Measurements from ENCODE around the gene EIF1AX.
A peak's percentile ranks its signal among the peaks of the same experiment; 100 is the strongest.
"Not testable (repeated sequence)": the region's sequence is repeated elsewhere in the genome, so short reads cannot be mapped to it uniquely, and the experiment has no call there.

The EIF1AX gene

DNA sequence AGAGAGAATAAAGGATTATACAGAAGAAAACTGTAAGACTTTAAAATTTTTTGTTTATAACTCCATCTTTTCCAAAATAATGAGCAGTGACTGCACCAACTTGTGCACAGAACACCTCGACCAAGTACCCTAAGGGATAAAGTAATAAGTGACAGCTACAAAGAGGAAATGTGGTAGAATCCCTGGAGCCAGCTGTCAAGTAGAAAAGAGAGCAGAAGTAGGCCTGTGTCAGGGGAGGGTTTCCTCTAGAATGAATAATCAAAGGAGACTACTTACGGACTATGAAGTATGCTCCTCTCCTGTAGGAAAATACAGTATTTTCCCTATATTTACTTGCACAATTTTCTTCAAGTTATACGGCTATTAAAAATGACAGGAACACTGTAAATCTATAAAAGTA, 1.2 kb downstream of the EIF1AX start:
- no peak for DNase-seq (ENCODE audit: low spot score in 2 of 2)

DNA sequence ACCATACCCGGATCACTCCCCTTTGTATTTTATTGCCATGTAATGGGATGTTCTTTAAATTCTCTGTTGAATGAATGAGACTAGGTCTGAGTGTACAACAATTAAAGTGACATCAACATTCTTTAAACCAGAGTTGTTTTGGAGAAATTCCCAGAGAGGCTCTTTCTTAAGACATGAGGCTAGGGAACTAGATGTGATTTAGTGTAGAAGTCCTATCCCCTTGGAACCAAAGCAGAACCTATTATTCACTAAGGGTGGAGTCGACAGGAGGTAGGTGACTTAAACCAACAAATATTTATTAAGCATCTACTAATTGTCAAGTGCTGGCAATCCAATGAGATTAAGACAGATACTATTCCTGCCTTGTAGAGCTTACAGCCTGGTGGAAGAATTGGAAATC, 1.7 kb downstream of the EIF1AX start:
- Mint-ChIP-seq H3K36me3 (peaks cover 59% of the 10 kb centered on the region), H3K4me3 (peak overlapping the region; percentile 77), H3K4me1 (peaks cover 30% of the 10 kb centered on the region), H3K27ac (peak overlapping the region; percentile 32), H3K9me3 (no peaks in the 10 kb centered on the region)
- DNase-seq (ENCODE audit: low spot score in 2 of 2) (no peak), ATAC-seq (no peak)

More for the DNA sequence above, 1.2 kb downstream of the EIF1AX start:
- Mint-ChIP-seq H3K36me3 (peaks cover 57% of the 10 kb centered on the region), H3K9me3 (no peaks in the 10 kb centered on the region), H3K27ac (no peak overlapping the region), H3K4me3 (peak overlapping the region; percentile 77), H3K4me1 (peaks cover 32% of the 10 kb centered on the region)
- no peak for ATAC-seq

DNA sequence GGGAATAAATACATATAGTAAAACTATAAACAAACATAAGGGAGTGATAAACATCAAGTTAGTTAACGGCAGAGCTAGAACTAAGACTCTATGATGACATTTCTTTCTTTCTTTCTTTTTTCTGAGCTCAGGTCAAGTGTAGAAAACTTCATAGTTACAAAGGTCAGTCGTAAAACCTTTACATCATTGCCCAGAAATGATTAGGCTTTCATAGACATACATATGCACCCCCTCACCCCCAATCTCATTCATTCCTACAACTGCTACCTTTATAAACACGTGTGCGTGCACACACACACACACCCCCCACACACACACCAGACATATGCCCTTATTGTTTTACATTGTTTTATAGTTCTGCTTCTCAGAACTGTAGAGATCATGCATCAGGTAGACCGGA, 5.7 kb downstream of the EIF1AX start:
- Mint-ChIP-seq H3K36me3 (peaks cover 95% of the 10 kb centered on the region), H3K4me1 (peaks cover 24% of the 10 kb centered on the region), H3K4me3 (no peak overlapping the region), H3K9me3 (no peaks in the 10 kb centered on the region), H3K27ac (peak overlapping the region; percentile 63)
- ATAC-seq (no peak), DNase-seq (ENCODE audit: low spot score in 2 of 2) (no peak)

DNA sequence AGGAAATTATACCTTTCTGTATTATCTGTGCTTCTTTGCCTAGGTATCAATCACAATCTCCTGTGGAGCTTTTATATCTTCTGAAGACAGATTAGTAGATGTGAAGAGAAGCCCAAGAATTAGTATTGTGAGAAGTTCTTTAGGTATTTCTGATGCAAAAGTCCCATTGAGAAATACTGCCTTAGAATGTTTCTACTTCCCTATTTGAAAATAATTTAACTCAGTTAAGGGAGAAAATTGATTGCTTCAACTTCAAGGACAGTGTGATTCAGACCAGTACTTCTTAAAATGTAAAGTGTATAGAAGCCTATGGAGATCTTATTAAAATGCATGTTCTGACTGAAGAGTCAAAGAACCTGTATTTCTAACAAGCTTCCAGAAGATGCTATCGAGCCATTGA, 9.0 kb downstream of the EIF1AX start:
- no peaks in the 10 kb centered on the region for H3K9me3 Mint-ChIP-seq
- peaks cover 96% of the 10 kb centered on the region for H3K36me3 Mint-ChIP-seq
- H3K4me1 Mint-ChIP-seq: peaks cover 11% of the 10 kb centered on the region
- no peak overlapping the region for H3K4me3 Mint-ChIP-seq
- ATAC-seq (no peak), DNase-seq (ENCODE audit: low spot score in 2 of 2) (no peak)
- no peak overlapping the region for H3K27ac Mint-ChIP-seq

DNA sequence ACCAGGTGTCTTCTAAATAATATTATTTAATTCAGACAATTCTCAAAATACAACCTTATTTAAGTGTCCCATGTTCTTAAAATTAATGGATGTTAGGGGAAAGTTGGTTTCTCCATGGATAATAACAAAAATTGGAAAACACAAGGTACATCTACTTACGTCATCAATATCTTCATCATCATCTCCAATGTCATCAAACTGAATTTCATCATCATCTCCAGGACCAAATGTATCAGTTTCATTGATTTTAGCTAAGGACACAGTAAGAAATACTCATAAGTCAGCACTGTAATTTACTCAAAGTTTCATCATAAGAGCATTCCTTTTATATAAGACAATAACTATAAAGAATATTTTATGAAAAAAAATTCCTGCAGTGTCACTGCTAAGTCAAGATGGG, 11.3 kb downstream of the EIF1AX start:
- ATAC-seq (no peak), DNase-seq (ENCODE audit: low spot score in 2 of 2) (no peak)
- no peaks in the 10 kb centered on the region for H3K4me1 Mint-ChIP-seq
- H3K36me3 Mint-ChIP-seq: peaks cover 77% of the 10 kb centered on the region
- H3K9me3 Mint-ChIP-seq: no peaks in the 10 kb centered on the region
- H3K27ac Mint-ChIP-seq: no peak overlapping the region
- no peak overlapping the region for H3K4me3 Mint-ChIP-seq

DNA sequence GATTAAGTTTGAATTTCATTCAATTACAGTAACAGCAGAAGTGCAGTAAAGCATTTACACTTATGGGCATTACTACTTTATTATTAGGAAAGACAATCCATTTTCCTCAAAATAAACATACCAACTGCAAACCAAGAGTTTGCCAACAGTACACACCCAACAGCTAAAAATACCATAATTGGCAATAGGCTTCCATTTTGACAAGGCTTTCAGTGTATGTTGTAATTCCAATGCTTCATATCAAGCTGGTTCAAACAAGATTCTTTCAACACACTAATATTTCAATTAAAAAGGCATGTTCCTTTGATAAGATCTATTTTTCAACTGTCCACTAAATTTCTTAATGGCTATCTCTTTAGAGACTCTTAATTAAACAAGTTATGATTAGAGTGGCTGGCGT, 12.1 kb downstream of the EIF1AX start:
- peaks cover 77% of the 10 kb centered on the region for H3K36me3 Mint-ChIP-seq
- DNase-seq (ENCODE audit: low spot score in 2 of 2) (no peak), ATAC-seq (no peak)
- H3K4me3 Mint-ChIP-seq: no peak overlapping the region
- H3K9me3 Mint-ChIP-seq: no peaks in the 10 kb centered on the region
- no peak overlapping the region for H3K27ac Mint-ChIP-seq
- no peaks in the 10 kb centered on the region for H3K4me1 Mint-ChIP-seq

DNA sequence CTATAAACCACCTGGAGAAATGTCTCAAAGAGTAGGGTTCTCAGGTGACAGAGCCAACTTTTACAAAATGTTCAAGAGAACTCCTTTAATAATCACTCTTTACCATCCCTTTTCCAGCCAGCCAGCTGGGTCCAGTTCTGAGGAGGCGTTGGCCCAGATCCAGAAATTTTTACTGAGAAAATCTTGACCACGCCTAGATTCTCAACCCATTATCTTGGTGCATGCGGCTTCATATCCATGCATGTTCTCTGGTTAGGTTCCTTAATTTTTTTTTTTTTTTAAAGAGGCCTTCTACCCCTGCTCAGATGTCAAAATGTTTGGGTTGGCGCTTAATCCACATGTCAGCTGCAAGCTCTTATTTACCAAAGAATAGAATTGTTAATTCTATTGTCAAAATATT, 13.0 kb downstream of the EIF1AX start:
- H3K4me1 Mint-ChIP-seq: no peaks in the 10 kb centered on the region
- DNase-seq (ENCODE audit: low spot score in 2 of 2) (no peak), ATAC-seq (no peak)
- H3K9me3 Mint-ChIP-seq: no peaks in the 10 kb centered on the region
- no peak overlapping the region for H3K4me3 Mint-ChIP-seq
- no peak overlapping the region for H3K27ac Mint-ChIP-seq
- peaks cover 74% of the 10 kb centered on the region for H3K36me3 Mint-ChIP-seq

DNA sequence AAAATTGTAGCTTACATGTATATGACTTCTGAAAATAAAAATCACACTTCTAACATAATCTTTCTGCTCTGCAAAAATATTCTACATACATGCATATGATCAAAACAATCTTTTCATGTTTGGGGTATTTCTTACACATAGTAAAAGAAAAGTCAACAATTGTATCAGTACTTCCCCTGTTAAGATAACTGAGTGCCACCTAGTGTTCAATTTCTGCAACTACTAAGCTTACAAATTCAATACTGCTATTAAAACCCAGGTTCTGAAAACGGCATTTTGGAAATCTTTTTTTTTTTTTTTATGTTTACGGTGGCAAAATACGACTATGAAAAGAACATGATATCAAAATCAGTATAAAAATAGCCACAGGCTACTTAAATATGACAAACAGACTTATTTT, 14.2 kb downstream of the EIF1AX start:
- not testable (repeated sequence) for H3K4me3 Mint-ChIP-seq; DNase-seq (ENCODE audit: low spot score in 2 of 2); ATAC-seq

DNA sequence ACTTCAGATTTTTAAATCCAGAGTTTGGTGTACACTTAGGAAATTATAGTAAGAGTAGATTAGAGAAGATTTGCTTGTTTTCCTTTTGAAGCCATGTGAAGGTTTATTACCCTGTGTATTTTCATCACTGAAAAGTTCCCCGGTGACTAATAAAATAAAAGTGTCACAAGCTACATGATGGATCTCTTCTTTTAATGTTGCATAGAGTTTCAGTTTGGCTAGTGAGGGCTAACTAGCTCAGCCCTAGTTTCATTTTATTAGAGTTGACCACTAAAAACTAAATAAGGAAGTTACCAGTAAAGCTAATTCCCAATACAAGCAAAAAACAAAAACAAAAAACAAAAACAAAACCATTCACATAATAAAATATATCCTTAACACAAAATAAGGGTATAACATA, 14.8 kb downstream of the EIF1AX start:
- not testable (repeated sequence) for H3K4me1 Mint-ChIP-seq; H3K27ac Mint-ChIP-seq; H3K4me3 Mint-ChIP-seq; DNase-seq (ENCODE audit: low spot score in 2 of 2); ATAC-seq; H3K9me3 Mint-ChIP-seq
- H3K36me3 Mint-ChIP-seq: peaks cover 58% of the 10 kb centered on the region

More for the DNA sequence above, 14.2 kb downstream of the EIF1AX start:
- peaks cover 64% of the 10 kb centered on the region for H3K36me3 Mint-ChIP-seq
- H3K9me3 Mint-ChIP-seq, H3K4me1 Mint-ChIP-seq, H3K27ac Mint-ChIP-seq: not testable (repeated sequence)

DNA sequence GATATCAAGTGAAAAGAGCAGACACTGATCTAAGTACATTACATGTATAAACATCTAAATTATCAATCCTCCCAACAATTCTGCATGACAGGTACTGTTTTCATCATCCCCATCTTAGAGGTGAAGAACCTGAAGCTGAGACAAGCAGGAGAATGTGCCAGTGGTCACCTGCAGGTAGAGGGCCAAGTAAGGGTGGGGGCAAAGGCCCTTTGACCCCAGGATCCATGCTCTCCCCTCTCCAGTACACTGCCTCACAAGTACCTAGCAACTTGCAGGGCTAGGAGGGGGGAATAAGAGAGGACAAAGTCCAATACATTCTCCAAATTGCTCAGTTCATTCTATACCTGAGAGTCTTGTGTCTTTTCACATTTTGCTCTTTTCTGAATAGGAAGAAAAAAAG, 16.7 kb downstream of the EIF1AX start:
- no peaks in the 10 kb centered on the region for H3K4me1 Mint-ChIP-seq
- no peaks in the 10 kb centered on the region for H3K9me3 Mint-ChIP-seq
- H3K4me3 Mint-ChIP-seq: no peak overlapping the region
- peaks cover 40% of the 10 kb centered on the region for H3K36me3 Mint-ChIP-seq
- ATAC-seq (no peak), DNase-seq (ENCODE audit: low spot score in 2 of 2) (no peak)
- H3K27ac Mint-ChIP-seq: no peak overlapping the region

DNA sequence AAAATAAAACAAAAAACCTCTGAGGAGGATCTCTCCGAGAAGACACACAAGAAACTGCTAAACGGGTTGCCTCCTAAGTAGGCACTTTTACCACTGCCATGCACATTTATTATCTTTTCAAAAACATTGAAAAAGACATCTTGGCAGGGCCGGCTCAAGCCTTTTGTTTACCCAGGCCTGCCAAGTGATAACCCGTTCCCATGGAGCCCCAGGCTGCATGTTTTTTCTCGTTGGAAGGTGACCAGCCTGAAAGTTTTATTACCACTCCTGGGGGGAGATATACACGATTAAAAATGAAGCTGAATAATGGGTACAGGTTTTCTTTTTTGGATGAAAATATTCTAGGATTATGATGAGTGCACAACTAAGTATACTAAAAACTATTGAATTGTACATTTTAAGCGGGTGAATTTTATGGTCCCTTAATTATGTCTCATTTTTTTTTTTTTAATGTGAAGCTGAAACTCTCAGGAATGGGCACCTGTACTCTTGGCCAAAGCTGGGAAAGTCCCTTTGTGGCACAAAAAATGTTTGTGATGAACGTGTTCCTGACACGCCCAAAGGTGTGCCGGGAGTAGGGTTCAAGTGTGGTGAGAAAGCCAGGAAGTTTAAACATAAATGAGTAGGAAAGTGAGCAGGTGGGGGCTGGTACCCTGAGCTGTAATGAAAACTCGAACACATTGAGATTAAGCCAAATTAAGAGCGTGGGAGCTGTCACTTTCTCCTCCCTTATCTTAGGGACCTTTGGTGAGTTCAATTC, 23.4 kb downstream of the EIF1AX start:
- ATAC-seq (no peak), DNase-seq (ENCODE audit: low spot score in 2 of 2) (no peak)
- no peak overlapping the region for H3K27ac Mint-ChIP-seq
- H3K4me3 Mint-ChIP-seq: no peak overlapping the region
- no peaks in the 10 kb centered on the region for H3K9me3 Mint-ChIP-seq
- no peaks in the 10 kb centered on the region for H3K36me3 Mint-ChIP-seq
- no peaks in the 10 kb centered on the region for H3K4me1 Mint-ChIP-seq

DNA sequence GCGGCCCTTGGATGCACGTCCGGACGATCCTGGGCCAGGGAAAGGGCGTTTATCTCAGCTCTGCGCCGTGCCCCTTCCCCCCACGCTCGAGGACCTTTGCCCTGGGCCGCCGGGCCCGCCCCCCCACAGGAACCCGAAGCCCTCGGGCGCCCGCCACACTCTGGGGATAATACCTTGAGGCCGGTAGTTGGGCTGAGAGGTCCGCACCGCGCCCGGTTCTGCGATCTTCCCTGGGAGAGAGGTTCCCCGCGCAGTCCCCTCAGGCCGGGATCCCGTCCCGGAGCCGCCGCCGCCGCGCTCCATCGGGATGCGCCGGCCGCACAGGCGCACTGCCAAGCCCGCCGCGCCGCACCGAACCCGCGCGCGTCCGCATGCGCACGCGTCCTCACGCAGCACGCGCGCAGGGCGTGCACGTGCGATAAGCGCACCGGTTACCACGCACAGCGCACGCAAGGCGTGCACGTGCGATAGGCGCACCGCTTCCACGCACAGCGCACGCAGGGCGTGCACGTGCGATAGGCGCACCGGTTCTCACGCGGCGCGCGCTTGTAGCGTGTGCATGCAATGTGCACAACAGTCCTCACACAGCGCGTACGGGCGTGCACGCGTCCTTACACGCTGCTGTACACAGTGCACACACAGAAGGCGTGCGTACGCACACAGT, 24.9 kb downstream of the EIF1AX start, which contains the start of gene MAP7D2:
TSS of gene MAP7D2 (minus strand) at position 331 of the 664 bp plus-strand sequence. CDS start at position 303, 28 bp downstream.
- ATAC-seq (no peak), DNase-seq (ENCODE audit: low spot score in 2 of 2) (no peak)
- H3K27ac Mint-ChIP-seq: no peak within 1 kb of the TSS
- no peaks in the 10 kb centered on the region for H3K4me1 Mint-ChIP-seq
- H3K9me3 Mint-ChIP-seq: no peaks in the 10 kb centered on the region
- no peaks in the 10 kb centered on the region for H3K36me3 Mint-ChIP-seq
- peak within 1 kb of the TSS; percentile 18 for H3K4me3 Mint-ChIP-seq

DNA sequence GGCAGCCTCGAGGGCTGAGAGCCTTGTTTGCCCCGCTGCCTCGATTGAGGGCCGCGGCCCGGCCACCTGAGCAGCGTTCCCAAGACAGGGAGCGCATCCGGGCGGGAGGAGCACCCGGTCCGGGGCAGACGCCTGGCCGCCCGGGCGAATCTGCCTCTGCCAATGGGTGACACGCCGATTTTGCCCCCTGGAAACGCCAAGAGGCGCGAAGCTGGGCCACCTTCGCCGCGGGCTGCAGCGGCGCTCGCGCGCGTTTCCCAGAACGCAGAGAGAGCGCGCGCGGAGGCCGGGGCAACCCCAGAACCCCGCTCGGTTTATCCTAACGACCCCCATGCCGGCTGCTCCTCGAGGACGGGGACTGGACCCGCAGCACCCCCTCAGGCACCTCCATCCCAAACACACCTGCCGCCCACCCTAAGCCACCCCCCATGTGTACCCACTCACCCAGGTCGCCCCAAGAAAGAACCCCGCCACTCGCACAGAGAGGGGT, 25.5 kb downstream of the EIF1AX start:
- H3K4me3 Mint-ChIP-seq: peak overlapping the region; percentile 18
- no peaks in the 10 kb centered on the region for H3K4me1 Mint-ChIP-seq

DNA sequence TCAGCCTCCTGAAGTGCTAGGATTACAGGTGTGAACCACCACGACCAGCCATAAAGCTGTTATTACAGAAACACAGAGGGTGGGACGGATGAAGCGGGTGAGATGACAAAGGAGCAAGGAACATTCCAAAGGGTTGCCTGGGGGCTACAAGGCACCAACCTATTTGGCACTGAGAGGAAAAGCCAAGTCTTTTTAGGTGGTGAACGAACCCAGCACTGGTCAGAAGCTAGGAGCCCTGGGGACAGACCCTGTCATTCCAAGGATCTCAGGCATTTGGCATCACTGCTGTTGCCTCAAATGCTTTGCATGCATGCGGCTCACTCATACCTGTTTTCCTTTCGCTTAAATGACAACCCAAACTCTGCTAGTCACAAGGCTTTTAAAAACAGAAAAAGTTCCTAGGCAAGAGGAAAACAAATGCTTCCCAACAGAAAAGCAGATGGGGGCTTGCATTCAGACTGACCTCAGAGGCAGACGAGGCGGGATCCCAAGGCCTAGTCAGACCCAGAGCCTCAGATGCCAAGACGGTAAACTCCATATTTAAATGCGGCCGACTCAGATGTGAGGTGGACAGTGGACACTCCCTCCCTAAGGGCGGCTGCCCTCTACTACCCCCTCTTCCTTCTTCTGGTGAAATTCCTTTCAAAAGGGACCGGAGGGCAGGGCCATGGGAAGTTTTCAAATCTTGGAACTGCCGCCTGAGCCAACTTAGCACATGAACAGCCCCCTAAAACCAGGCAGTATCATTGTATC, 29.4 kb downstream of the EIF1AX start:
- no peak overlapping the region for H3K27ac Mint-ChIP-seq
- H3K4me3 Mint-ChIP-seq: no peak overlapping the region
- DNase-seq (ENCODE audit: low spot score in 2 of 2): no peak
- H3K9me3 Mint-ChIP-seq: no peaks in the 10 kb centered on the region
- ATAC-seq: no peak
- H3K4me1 Mint-ChIP-seq: no peaks in the 10 kb centered on the region
- H3K36me3 Mint-ChIP-seq: no peaks in the 10 kb centered on the region

More for the DNA sequence above, 25.5 kb downstream of the EIF1AX start:
- no peaks in the 10 kb centered on the region for H3K9me3 Mint-ChIP-seq
- DNase-seq (ENCODE audit: low spot score in 2 of 2): no peak
- no peak for ATAC-seq
- no peak overlapping the region for H3K27ac Mint-ChIP-seq
- H3K36me3 Mint-ChIP-seq: no peaks in the 10 kb centered on the region

DNA sequence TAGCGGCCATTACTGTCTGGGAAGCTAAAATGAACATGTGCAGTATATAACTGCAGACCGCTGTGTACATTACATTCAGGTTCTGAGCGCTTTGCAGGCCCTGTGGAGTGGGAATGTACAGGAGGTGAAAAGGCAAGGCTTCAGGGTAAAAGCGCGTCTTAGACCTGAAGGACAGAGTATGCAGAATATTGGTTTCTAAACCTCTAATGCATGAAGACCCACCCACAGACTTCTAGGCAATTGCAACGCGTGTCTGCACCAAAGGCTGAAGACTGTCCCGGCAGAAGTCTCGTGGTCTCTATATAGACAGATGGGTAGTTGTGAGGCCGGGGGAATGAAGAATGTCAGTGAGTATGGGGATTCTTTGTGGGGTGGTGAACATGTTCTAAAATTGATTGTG, 30.4 kb downstream of the EIF1AX start:
- Mint-ChIP-seq H3K36me3 (no peaks in the 10 kb centered on the region), H3K4me1 (no peaks in the 10 kb centered on the region), H3K9me3 (no peaks in the 10 kb centered on the region), H3K4me3 (no peak overlapping the region), H3K27ac (no peak overlapping the region)
- ATAC-seq (no peak), DNase-seq (ENCODE audit: low spot score in 2 of 2) (no peak)

All from stimulated activated effector memory CD8-positive, alpha-beta T cell treated with anti-CD3 and anti-CD28 coated beads, Interleukin-12 subunit alpha, Interleukin-12 subunit beta, amount 100 ng/mL, for 72 hours (primary cell).